Neural crest cell (in vitro differentiated cells): ENCODE results near the gene TEX9. TPM values are rescaled to one million over a fixed set of nuclear protein-coding genes. Genes with fewer than 3 reads are reported as not detected.

Source experiments
- DNase-seq: peaks from one replicate; pipeline ENCODE4 v3.0.0; 2021; ENCODE audit warnings: low read depth, mixed read lengths, low spot score
- H3K27ac Mint-ChIP-seq: one replicate; pipeline ENCODE4 v1.8.0; 2021; ENCODE audit warnings: mild to moderate bottlenecking, mixed read lengths; ENCODE audit not compliant: unreplicated experiment
- H3K27me3 Mint-ChIP-seq: 2 replicates; pipeline ENCODE4 v1.8.0; 2021; ENCODE audit warnings: low read depth, mild to moderate bottlenecking, mixed read lengths
- H3K36me3 Mint-ChIP-seq: 2 replicates; pipeline ENCODE4 v1.8.0; 2021; ENCODE audit warnings: low read depth, mild to moderate bottlenecking, mixed read lengths
- H3K4me1 Mint-ChIP-seq: 2 replicates; pipeline ENCODE4 v1.8.0; 2021; ENCODE audit warnings: mixed read lengths
- H3K4me3 Mint-ChIP-seq: one replicate; pipeline ENCODE4 v1.8.0; 2021; ENCODE audit warnings: mild to moderate bottlenecking, mixed read lengths
- H3K9me3 Mint-ChIP-seq: 2 replicates; pipeline ENCODE4 v1.8.0; 2021; ENCODE audit warnings: mixed read lengths
- total RNA-seq: library from RNA; stranded (reverse); gene quantifications from 2 replicates; pipeline ENCODE4 v1.2.1, GENCODE V29; 2021
- TF ChIP-seq, protein P1 (sequence below): fragments of 200-600 bp; sonication (generic); conservative IDR thresholded peaks from 2 replicates; pipeline ENCODE4 v1.5.0; 2021; ENCODE audit warnings: antibody characterized with exemption, mild to moderate bottlenecking

The TEX9 gene
- total RNA-seq, 1 donor from 2014 or later = 17.9 TPM

DNA sequence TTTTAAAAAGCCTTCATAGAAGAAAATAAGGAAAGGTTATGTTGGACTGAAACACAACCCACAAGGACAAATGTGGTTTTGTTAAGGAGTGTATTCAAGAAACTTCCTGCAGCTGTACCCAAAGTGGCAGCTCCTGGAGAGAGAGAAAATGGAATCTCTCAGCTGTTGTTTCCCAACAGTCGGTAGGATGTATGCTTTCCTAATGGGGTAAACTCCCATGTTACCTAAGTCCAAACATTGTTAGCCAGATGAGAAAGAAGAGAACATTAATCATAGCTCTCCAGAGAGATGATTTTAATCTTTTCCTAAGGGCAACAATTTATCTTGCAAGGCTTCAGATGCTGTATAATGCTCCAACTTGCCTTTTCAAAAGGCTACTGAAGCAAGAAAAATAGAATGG lies 22.6 kb upstream of the TEX9 start:
- DNase-seq = no peak
- H3K9me3 Mint-ChIP-seq = peaks cover 2% of the 10 kb centered on the region
- H3K36me3 Mint-ChIP-seq = no peaks in the 10 kb centered on the region
- H3K4me1 Mint-ChIP-seq = no peaks in the 10 kb centered on the region
- H3K27me3 Mint-ChIP-seq = no peaks in the 10 kb centered on the region
- no peak overlapping the region for H3K27ac Mint-ChIP-seq
- TF ChIP-seq, protein P1, sequence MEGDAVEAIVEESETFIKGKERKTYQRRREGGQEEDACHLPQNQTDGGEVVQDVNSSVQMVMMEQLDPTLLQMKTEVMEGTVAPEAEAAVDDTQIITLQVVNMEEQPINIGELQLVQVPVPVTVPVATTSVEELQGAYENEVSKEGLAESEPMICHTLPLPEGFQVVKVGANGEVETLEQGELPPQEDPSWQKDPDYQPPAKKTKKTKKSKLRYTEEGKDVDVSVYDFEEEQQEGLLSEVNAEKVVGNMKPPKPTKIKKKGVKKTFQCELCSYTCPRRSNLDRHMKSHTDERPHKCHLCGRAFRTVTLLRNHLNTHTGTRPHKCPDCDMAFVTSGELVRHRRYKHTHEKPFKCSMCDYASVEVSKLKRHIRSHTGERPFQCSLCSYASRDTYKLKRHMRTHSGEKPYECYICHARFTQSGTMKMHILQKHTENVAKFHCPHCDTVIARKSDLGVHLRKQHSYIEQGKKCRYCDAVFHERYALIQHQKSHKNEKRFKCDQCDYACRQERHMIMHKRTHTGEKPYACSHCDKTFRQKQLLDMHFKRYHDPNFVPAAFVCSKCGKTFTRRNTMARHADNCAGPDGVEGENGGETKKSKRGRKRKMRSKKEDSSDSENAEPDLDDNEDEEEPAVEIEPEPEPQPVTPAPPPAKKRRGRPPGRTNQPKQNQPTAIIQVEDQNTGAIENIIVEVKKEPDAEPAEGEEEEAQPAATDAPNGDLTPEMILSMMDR = no peak
- no peak overlapping the region for H3K4me3 Mint-ChIP-seq

DNA sequence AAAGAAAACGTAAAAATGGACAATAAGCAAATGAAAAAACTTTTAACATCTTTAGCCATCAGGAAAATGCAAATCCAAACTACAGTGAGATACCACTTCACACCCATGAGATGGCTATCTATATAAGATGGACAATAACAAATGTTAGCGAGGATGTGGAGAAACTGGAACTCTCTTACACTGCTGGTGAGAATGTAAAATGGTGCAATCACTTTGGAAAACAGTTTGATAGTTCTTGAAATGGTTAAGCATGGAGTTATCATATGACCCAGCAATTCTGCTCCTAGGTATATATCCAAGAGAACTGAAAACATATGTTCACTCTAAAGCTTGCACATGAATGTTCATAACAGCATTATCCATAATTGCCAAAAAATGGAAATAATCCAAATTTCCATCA lies 21.3 kb upstream of the TEX9 start:
- Mint-ChIP-seq H3K9me3 (peaks cover 2% of the 10 kb centered on the region), H3K4me3 (no peak overlapping the region), H3K27me3 (no peaks in the 10 kb centered on the region), H3K4me1 (no peaks in the 10 kb centered on the region), H3K36me3 (no peaks in the 10 kb centered on the region), H3K27ac (no peak overlapping the region)
- no peak for DNase-seq
- TF ChIP-seq, protein P1 = no peak

DNA sequence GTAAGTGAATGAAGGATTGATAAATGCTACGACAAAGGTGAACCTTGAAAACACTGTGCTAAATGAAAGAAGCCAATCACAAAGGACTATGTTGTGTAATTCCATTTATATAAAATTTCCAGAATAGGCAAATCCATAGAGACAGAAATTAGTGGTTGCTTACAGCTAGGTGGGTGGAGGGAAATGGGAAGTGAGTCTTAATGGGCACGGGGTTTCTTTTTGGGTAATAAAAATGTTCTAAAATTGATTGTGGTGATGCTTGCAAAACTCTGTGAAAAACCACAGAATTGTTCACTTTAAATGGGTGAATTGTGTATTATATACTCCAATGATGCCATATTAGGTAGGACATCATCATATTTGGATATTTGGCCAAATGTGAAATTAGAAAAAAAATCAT lies 20.9 kb upstream of the TEX9 start:
- Mint-ChIP-seq H3K36me3 (no peaks in the 10 kb centered on the region), H3K27ac (no peak overlapping the region), H3K4me1 (no peaks in the 10 kb centered on the region), H3K9me3 (peaks cover 2% of the 10 kb centered on the region), H3K4me3 (no peak overlapping the region), H3K27me3 (no peaks in the 10 kb centered on the region)
- DNase-seq = no peak
- TF ChIP-seq, protein P1 = no peak

DNA sequence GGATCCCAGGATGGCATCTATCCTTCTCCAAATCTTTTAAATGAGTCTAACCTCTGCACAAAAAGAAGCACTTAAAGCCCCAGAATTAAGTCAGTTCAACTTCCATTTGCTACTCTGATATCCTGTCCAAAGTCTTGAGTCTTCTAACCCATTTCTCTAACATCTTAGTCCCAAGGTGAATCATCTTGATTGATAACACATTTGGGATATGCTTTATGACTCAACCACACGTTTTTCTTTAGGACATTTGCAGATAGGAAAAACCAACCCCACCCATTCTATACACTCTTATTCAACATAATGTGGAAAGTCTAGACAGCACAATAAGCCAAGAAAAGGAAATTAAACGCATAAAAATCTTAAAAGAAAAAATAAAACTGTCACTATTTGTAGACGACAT lies 18.8 kb upstream of the TEX9 start:
- Mint-ChIP-seq H3K4me3 (no peak overlapping the region), H3K4me1 (peaks cover 5% of the 10 kb centered on the region), H3K27me3 (no peaks in the 10 kb centered on the region)

DNA sequence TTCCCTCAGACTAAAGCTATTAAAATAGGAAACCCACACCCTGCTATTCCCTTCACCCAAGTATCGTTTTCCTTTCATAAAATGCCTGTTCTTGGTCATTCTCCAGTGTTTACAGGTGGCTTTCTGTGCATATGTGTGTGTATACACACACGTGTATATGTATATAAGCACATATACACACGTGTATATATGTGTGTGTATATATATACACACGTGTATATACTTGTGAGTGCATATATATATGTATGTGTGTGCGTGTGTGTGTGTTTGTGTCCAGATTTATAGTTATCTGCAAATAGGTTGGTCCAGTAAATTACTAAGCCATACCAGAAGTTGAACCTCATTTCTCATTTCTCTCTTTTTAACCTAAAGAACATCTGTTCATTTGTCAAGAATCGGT lies 15.7 kb upstream of the TEX9 start:
- Mint-ChIP-seq H3K27ac (no peak overlapping the region), H3K4me3 (no peak overlapping the region), H3K36me3 (no peaks in the 10 kb centered on the region), H3K27me3 (no peaks in the 10 kb centered on the region), H3K9me3 (no peaks in the 10 kb centered on the region), H3K4me1 (peaks cover 7% of the 10 kb centered on the region)
- TF ChIP-seq, protein P1 = no peak
- no peak for DNase-seq

More for the DNA sequence above, 18.8 kb upstream of the TEX9 start:
- TF ChIP-seq, protein P1 = no peak
- no peak for DNase-seq
- no peaks in the 10 kb centered on the region for H3K36me3 Mint-ChIP-seq
- H3K9me3 Mint-ChIP-seq = peaks cover 2% of the 10 kb centered on the region
- H3K27ac Mint-ChIP-seq = no peak overlapping the region

DNA sequence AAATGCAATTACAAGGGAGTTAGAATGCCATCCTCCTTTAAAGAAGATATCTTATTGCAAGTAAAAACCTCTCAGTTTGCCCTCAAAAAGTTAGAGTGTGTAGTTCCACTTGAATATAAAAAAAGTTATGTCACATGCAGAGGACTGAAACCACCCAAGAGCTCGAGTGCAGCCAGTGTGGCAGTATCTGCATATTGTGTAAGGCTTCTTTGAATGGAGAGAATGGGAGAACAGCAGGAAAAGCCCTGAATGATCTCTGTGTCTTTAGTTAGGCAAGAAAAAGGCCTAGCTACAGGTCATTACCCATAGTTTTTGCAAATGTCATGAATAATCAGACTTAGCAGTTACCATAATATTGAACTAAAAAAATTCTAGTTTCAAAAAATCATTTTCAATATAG lies 13.9 kb upstream of the TEX9 start:
- Mint-ChIP-seq H3K4me1 (peaks cover 7% of the 10 kb centered on the region), H3K4me3 (no peak overlapping the region), H3K27ac (no peak overlapping the region), H3K36me3 (no peaks in the 10 kb centered on the region), H3K27me3 (no peaks in the 10 kb centered on the region), H3K9me3 (no peaks in the 10 kb centered on the region)
- TF ChIP-seq, protein P1 = no peak
- no peak for DNase-seq
